UCSD-AML1 (cell line): ENCODE measurements around the gene JPH3.
"Not testable (repeated sequence)": the region's sequence is repeated elsewhere in the genome, so short reads cannot be mapped to it uniquely, and the experiment has no call there.

Experiments
- DNase-seq: peaks from one replicate; lab custom pipeline; 2025; ENCODE audit not compliant: unreplicated experiment; lab: John Stamatoyannopoulos, UW

The JPH3 gene

DNA sequence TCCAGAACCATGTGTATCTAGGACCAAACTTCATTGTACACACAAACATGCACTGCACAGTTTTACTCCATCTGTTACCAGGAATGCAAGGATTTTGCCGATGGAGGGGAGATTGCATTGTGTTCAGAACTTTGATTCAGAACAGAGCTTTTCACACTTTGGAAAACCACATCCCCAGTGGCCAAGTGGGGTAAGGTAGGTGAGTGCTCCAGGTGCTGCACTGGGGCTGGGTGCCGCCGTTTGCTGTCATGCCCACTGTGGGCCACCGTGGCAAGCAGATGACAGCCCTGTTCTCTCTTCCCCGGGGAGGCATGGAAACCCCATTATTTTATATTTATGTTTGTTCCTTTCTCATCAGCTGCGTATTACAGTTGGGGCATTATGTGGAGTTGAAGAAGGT lies 29.3 kb upstream of the JPH3 start:
- DNase-seq = no peak

DNA sequence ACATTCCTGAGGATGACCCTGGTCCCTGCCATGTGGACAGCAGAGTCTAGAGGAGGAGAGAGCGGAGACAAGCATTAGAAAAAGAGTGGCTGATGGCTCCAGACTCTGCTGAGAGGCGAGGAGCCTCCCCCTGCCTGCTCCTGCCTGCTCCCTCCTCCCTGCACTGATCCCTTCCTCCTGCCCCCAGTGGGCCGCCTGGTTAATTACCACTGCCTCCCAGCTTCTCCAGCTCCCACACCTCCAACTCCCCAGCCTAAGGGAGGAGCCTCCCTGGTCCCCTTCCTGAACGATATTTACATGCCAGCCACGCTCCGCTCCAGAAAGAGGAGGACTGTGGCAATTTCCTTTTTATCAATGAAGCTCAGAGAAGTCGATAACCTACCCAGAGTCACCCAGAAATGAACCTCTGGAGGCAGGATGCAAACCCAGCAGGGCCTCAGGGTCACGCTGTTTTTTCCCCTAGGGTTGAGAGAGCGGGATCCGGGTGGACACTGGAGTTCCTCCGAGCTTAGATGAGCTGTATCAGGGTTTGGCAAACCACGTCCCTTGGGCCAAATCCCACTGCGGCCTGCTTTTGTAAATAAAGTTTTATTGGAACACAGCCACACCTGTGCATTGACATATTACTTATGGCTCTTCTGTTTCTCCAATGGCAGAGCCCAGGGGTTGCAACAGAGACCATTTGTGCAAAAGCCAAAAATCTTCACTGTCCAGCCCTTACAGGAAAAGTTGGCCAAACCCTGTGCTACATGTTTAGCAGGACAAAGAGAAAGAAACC lies 27.1 kb upstream of the JPH3 start:
- peak; percentile 17 for DNase-seq

DNA sequence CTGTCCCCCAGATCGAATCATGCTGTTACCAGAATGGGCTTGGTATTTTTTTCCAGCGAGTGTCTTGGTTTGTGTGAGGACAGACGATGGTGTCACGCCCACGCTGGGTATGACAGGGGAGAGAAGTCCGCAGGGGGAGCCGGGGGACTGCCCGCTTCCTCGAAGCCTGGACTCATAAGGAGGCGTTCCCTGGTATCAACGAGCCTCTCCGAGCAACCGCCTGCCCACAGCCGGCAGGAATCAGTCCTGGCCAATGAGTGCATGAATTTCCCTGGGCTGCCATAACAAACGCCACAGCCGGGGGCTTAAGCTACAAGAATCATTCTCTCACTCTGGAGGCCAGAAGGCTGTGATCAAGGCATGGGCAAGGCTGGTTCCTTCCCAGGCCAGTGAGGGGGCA lies 26.1 kb upstream of the JPH3 start:
- no peak for DNase-seq

DNA sequence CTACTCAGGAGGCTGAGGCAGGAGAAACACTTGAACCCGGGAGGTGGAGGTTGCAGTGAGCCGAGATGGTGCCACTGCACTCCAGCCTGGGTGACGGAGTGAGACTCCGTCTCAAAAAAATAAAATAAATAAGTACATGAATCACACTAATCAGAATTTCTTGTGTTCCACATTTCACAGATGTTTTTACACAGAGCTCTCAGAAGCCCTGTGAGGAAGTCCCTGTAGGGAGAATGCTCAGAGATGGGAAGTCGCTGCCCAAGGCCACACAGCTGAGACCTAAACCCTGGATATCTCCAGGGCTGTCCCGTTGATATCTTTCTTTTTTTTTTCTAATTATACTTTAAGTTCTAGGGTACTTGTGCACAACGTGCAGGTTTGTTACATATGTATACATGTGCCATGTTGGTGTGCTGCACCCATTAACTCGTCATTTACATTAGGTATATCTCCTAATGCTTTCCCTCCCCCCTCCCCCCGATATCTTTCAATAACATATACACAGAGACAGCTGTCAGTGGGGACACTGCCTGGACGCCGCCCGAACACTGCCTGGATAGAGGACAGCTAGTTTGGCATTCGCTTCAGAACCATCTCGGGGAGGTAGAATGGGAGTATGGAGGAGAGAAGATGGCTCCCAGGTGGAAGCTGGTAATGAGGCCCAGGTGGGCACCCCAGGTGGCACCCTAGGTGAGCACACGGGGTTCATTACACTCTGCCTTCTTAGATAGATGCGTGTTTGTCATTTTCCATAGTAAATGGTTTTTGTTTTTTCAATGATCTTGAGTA lies 24.0 kb upstream of the JPH3 start:
- DNase-seq = not testable (repeated sequence)

DNA sequence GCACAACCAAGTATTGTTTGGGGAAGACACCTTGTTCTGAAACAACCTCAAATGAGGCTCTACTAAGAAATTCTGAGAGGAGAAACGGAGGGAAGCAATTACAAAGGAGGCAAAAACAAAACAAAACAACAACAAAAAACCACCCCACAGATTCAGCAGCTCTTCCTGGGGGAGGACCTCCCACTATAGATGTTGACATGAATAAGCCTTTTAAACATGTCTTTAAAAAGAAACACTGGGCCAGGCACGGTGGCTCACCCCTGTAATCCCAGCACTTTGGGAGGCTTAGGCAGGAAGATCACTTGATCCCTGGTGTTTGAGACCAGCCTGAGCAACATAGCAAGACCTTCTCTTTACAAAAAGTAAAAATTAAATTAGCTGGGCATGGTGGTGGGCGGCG lies 22.6 kb upstream of the JPH3 start:
- DNase-seq = no peak

DNA sequence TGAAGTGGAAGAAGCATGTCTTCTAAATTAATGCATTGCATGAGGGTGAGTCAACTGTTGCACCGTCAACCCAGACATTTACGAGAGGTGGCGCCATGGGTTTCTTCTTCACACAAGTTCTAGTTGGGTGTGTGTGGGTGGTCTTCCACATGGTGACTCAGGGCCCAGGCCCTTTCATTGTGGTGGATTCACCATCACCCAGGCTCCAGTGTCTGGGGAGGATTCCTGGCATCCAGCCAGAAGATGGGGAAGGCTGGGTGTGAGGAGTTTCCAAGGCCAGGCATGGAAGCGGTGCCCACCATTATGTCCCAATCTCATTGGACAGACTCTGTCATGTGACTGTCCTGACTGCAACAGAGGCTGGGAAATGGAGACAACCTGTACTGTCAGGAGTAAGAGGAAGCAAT lies 21.4 kb upstream of the JPH3 start:
- DNase-seq = no peak

DNA sequence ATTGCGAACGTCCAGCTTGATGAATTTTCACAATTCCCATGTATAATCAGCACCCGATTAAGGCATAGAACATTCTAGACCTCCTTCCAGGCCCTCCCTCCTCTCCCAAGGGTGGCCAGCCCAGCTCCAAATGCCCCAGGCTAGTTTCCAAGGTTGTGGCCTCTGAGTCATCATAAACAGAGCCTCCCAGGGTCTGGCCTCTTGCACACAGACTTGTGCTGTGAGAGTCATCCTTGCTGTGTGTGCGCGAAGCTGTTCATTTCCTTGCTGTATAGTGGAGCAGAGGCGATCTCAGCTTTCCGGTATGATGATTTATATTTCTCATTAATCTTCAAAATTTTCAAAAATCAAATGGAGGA lies 20.5 kb upstream of the JPH3 start:
- no peak for DNase-seq

DNA sequence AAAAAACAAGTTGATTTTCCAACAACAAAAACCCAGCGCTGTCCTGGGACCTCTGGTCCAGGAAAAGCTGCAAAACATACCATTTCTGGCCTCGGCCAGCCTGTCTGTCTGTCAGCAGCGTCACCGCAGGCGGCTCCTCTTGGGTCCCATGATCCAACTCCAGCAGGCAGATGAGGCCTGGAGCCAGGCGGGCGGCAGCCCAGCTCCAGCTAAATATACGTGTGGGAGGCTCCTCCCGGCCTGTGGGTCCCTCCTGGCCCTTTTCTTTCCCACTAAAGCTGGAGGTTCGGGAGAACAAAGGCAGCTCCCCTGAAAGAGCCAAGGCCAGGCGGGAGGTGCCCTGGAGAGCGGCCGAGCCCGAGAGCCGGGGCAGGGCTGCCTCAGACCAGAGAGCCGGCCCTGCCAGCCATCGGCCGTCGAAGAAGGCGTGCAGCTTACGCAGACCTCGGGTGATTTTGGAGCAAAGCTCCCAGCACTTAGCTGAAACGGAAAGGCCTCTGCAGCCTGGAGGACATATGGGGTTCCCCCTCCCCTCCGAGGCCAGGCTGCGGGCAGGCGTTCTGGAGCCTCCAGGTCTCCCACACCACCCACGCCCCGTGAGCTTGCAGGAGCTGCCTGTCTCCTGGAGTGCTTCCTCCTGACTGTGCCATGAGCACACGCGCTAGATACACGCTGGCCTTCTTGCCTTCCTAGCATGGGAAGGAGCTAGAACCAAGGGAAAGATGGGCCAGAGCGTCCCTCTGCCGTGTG lies 19.9 kb upstream of the JPH3 start:
- no peak for DNase-seq

DNA sequence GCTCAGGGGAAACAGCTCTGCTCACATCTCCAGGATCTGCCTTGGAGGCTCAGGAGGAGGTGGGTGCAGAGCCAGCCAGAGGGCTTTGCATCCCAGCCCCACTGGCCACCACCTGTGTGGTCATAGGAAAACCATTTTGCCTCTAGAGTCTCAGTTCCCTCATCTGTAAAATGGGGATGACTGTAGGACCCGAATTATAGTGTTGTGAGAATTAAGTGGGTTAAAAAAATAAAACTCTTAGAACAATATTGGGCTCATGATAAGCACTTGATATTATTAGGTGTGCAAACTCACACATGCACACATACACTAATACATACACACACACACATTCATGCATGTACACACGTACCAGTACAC lies 19.4 kb upstream of the JPH3 start:
- DNase-seq = no peak

DNA sequence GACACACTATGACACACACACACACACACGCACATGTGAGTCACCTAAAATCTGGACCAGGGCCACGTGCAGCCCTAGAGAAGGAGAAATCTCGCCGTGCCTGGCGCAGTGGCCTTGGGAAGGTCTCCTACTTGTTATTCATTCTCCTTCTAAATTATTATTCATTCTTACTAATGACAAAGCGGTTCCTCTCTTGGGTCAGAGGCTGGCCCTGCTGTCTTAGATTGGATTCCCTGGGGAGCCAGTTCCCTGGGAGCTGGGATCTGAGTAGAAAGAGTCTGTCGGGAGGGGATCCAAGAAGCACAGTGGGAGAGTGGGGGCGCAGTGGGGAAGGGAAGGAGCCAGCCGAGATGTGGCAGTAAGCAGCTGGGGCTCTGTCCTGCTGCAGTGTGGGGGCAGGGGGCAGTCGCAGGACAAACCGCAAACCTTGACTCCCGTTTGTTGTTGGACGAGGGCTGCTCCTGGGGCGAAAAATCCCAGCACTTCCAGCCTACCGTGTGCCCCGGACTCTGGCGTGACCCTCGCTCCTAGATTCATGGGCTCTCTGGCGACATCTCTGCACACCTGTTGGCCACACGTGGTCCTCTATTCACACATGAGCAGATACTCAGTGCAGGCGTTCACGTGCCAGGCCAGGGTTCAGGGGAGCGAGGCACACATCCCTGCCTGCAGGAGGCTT lies 18.7 kb upstream of the JPH3 start:
- DNase-seq = no peak

DNA sequence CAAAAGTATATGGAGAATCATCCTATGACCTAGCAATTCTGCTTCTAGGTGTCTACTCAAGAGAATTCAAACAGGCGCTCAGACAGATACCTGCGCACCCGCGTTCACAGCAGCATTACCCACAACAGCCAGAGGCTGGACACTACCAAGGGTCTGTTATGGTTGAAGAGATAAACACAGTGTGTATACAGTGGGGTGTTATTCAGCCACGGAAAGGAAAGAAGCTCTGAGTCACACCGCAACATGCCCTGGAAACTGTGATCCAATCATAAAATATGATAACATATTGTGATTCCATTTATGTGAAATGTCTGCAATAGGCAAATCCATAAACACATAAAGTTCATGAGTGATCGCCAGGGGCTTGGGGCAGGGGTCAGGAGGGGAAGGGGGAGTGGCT lies 18.0 kb upstream of the JPH3 start:
- DNase-seq = no peak

DNA sequence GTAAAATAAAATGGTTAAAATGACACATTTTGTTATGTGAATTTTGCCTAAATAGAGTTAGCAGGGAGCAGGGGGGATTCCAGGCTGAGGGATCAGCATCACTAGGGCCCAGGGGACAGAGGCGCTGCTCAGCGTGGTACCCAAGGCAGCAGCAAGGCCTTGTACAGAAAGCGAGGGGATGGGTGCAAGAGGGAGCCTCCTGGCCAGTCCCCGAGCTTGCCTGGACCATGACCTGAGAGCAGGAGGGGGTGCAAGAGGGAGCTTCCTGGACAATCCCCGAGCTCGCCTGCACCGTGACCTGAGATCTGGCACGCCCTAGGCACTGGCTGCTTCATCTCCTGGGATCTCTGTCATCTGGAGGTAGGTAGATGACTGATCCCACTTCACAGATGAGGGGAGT lies 17.3 kb upstream of the JPH3 start:
- DNase-seq = no peak

DNA sequence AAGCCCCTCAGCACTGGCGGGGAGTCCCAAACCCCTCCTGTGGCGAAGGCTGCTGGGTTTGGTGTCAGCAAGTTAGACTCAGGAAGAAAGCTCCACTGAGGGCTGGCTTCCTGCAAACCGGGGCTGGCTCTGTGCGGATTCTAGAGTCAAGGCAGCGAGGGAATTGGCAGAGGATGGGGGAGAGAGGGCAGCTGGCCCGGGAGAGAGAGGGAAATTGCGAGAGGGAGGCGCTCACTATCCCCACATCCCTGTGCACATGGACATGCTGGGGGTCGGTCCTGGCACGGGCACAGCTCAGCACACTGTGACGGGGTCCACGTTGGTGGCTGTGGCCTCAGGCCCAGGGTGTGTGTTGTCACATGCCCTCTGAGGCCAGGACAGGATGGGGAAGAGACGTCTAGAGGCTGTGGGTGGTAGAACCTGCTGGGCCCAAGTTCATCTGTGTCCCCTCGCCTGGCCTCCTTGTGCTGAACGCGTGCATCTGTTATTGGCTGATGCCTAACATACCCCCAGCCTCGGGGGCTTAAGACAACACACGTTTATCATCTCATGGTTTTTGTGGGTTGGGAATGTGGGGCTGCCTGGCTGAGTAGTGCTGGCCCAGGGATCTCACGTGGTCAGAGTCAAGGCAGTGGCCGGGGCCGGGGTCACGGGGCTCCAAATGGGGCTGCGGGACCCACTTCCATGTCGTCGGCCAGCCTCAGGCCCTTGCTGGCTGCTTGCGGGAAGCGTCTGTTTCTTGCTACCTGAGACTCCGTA lies 16.7 kb upstream of the JPH3 start:
- no peak for DNase-seq

DNA sequence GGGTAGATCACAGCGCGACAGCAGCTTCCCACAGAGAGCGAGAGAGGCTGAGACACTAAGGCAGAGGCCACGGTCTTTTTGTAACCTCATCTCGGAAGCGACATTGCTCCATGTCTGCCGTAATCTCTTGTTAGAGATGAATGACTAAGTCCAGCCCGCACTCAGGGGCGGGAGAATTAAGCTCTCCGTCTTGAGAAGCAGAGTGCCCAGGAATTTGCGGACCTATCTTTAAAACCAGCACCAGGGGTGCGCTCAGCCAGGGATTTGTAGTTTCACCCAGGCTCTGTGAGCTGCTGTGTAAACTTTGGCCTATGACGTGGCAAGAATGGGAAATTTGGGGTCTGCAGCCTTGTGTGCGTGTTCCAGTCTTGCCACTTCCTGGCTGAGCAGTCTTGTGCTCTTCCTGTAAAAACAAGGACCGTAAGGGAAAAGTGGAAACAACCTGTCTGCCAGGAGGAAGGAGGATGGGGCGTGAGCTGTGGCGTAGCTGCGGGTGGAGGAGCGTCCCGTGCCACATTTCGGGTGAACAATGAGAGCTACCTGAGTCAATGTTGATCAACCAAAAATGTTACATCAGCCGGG lies 16.0 kb upstream of the JPH3 start:
- no peak for DNase-seq

DNA sequence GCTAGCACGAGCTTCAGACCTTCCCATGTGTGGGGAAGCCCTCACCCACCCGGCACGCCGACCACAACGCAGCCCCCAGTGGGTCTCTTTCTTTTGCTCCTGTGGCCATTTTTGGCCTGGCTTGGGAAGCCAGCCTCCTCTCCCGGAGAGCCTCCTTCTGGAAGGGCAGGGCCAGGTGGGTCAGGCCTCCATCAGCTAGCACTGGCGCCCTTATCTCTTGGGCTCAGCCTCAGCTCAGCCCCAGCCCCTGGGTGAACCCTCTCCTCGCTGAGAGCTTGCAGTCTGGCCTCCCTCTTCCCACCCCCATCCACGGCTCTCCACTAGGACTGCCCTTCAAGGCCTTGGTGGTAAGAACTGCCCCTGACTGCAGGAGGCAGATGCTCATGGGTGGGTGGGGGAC lies 14.7 kb upstream of the JPH3 start:
- DNase-seq = no peak

DNA sequence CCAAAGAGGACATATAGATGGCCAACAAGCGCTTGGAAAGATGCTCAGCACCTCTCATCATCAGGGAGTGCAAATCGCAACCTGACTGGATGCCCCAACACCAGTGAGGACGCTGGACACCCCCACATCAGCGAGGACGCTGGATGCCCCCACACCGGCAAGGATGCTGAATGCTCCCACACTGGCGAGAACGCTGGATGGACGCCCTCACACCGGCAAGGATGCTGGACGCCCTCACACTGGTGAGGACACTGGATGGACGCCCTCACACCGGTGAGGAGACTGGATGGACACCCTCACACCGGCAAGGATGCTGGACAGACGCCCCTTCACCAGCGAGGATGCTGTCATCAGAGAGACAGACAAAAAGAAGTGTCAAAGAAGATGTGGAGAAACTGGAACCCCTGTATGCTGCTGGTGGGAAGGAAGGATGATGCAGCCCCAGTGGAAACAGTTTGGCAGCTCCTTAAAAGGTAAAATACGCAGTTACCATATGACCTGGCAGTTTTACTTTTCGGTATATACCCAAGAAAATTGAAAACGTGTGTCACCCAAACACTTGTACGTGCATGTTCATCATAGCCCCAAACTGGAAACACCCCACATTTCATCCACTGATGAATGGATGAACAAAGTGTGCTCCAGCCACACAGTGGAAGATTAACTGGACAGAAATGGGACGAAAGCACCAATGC lies 10.1 kb upstream of the JPH3 start:
- no peak for DNase-seq

DNA sequence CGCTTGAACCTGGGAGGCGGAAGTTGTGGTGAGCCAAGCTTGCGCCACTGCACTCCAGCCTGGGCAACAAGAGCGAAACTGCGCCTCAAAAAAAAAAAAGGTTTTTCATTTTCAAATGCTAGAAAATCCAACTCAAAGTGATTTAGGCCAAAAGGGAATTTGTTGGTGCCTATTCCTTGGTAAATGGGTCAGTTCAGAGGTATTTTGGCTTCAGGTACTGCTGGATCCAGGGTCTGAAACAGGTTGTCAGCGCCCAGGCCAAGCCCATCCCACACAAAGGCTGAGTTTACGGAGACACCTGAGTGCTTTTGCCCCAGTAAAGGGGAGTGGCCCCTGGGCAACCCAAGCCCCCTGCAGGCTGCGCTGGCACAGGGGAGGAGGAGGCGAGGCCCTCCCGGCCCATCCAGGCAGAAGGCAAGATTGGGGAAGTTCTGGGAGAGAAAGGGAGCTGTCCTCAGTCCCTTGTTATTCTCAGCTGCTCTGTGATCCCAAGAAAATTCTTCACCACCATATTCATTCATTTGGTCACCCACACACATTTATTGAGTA lies 8.5 kb upstream of the JPH3 start:
- DNase-seq = no peak

DNA sequence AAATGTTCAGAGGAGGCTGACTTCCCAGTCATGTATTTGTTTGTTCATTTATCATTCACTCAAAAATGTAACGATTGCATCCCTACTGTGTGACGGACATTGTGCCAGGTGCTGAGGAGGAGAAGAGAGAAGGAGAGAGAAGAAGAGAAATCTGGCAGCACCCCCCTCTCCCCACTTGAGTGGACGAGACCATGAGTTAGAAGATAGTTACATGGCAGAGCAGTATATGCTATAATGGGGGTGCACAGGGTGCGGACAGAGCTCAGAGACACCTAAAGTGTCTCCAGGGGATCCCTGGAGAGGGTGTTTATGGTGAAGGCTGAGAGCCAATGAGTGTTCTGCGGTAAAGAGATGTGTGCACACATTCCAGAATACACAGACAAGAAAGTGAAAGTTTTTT lies 6.6 kb upstream of the JPH3 start:
- DNase-seq = no peak

DNA sequence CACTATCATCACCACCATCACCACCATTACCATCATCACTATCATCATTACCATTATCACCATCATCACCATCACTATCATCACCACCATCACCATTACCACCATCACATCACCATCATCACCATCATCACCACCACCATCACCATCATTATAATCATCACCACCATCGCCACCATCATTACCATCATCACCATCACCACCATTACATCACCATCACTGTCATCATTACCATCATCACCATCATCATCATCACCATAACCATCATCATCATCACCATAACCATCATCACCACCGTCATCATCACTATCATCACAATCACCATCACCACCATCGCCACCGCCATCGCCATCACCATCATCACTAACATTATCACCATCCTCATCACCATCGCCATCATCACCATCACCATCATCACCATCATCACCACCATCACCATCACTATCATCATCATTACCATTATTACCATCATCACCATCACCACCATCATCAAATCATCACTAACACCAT lies 4.9 kb upstream of the JPH3 start:
- no peak for DNase-seq
